Smooth muscle cell of the coronary artery (primary cell): ENCODE results near the gene CGREF1. TPM values are rescaled to one million over a fixed set of nuclear protein-coding genes. Genes with fewer than 3 reads are reported as not detected.

Source experiments
- total RNA-seq: library from RNA; depleted of rRNA; stranded (reverse); fragments of >200 nt; gene quantifications from 2 replicates; pipeline ENCODE4 v1.2.3, GENCODE V29; 2014; ENCODE audit warnings: low replicate concordance

Gene CGREF1
- total RNA-seq: 4.9 and 15.8 TPM in 2 replicates

GRCh38 chr2:27118525-27119329 lies at the start of gene CGREF1:
CGREF1 (minus strand) TSS chr2:27119128; CDS start chr2:27104366, 14,762 bp downstream.

GRCh38 chr2:27148801-27149439 lies 30.0 kb upstream of the CGREF1 start, which contains the start of gene TCF23:
TCF23 (plus strand) TSS chr2:27149004; CDS start chr2:27149134, 130 bp downstream.

GRCh38 chr2:27139310-27139709 lies 20.4 kb upstream of the CGREF1 start, which contains the start of gene PRR30:
PRR30 (minus strand) TSS chr2:27139410; CDS start chr2:27138329, 1,081 bp downstream.

GRCh38 chr2:27133905-27134780 lies 15.2 kb upstream of the CGREF1 start, which contains the start of gene PREB:
PREB (minus strand) TSS chr2:27134636; CDS start chr2:27134421, 215 bp downstream.

GRCh38 chr2:27123302-27124150 lies 4.6 kb upstream of the CGREF1 start, which contains the start of gene ABHD1:
ABHD1 (plus strand) TSS chr2:27123815; CDS start chr2:27123949, 134 bp downstream.

GRCh38 chr2:27086724-27087593 lies 32.0 kb downstream of the CGREF1 start, which contains the start of gene KHK:
KHK (plus strand) TSS chr2:27086772; CDS start chr2:27087260, 488 bp downstream.

GRCh38 chr2:27078267-27079194 lies 40.4 kb downstream of the CGREF1 start, which contains the start of gene EMILIN1:
EMILIN1 (plus strand) TSS chr2:27078615; CDS start chr2:27079066, 451 bp downstream.

GRCh38 chr2:27071277-27071989 lies 47.5 kb downstream of the CGREF1 start, which contains the start of gene OST4:
OST4 (minus strand) TSS chr2:27071654.

GRCh38 chr2:27050996-27051901 lies 67.7 kb downstream of the CGREF1 start, which contains the start of gene AGBL5:
AGBL5 (plus strand) TSS chr2:27051668; CDS start chr2:27052959, 1,291 bp downstream.

Other genes starting within 250 kb of the CGREF1 start
- gene MAPRE3, start 148.5 kb downstream of the CGREF1 start, total RNA-seq: 3.2 and 7.8 TPM in 2 replicates
- 25.3 and 33.9 TPM in 2 replicates for gene TMEM214, start 86.2 kb downstream of the CGREF1 start, total RNA-seq
- 14.3 and 25.0 TPM in 2 replicates for gene AGBL5, start 67.5 kb downstream of the CGREF1 start, total RNA-seq
- 710 and 956 TPM in 2 replicates for gene OST4, start 47.5 kb downstream of the CGREF1 start, total RNA-seq
- 213 and 319 TPM in 2 replicates for gene EMILIN1, start 40.5 kb downstream of the CGREF1 start, total RNA-seq
- gene KHK, start 32.4 kb downstream of the CGREF1 start, total RNA-seq: 0.53 and 1.9 TPM in 2 replicates
- gene ABHD1, start 4.7 kb upstream of the CGREF1 start, total RNA-seq: 0.08 TPM in 1 of 2 replicates, not detected in the other
- gene PREB, start 15.5 kb upstream of the CGREF1 start, total RNA-seq: 55.5 and 206 TPM in 2 replicates
- not detected in 2 replicates for gene PRR30, start 20.3 kb upstream of the CGREF1 start, total RNA-seq
- 0.82 TPM in 1 of 2 replicates, not detected in the other for gene TCF23, start 29.9 kb upstream of the CGREF1 start, total RNA-seq
- 183 and 253 TPM in 2 replicates for gene ATRAID, start 92.9 kb upstream of the CGREF1 start, total RNA-seq
- 8.3 and 17.7 TPM in 2 replicates for gene SLC5A6, start 93.1 kb upstream of the CGREF1 start, total RNA-seq
- gene CAD, start 98.2 kb upstream of the CGREF1 start, total RNA-seq: 26.1 and 35.8 TPM in 2 replicates
- gene SLC30A3, start 143.9 kb upstream of the CGREF1 start, total RNA-seq: 0.38 TPM in 1 of 2 replicates, not detected in the other
- not detected in 2 replicates for gene DNAJC5G, start 156.3 kb upstream of the CGREF1 start, total RNA-seq
- not detected in 2 replicates for gene TRIM54, start 163.3 kb upstream of the CGREF1 start, total RNA-seq
- gene UCN, start 189.3 kb upstream of the CGREF1 start, total RNA-seq: 0.30 TPM in 1 of 2 replicates, not detected in the other
- 48.7 and 76.6 TPM in 2 replicates for gene MPV17, start 204.0 kb upstream of the CGREF1 start, total RNA-seq
- gene GTF3C2, start 237.6 kb upstream of the CGREF1 start, total RNA-seq: 13.1 and 19.6 TPM in 2 replicates